WTC11 (cell line): ENCODE data around the gene F10.

Experiments
- AR ChIP-seq: fragments of 250-450 bp; sonication (Bioruptor Pico); IDR thresholded peaks from 2 replicates; pipeline ENCODE4 v1.9.0; 2021; ENCODE audit warnings: mild to moderate bottlenecking
- ATF3 ChIP-seq: sonication (generic); formaldehyde crosslinking; conservative IDR thresholded peaks from 2 replicates; pipeline ENCODE4 v1.8.1; 2022; ENCODE audit warnings: mild to moderate bottlenecking, missing genetic modification reagents
- CREB1 ChIP-seq: sonication (generic); formaldehyde crosslinking; IDR thresholded peaks from 2 replicates; pipeline ENCODE4 v1.8.0; 2023; ENCODE audit warnings: mild to moderate bottlenecking, missing genetic modification reagents
- NFE2L1 ChIP-seq: sonication (generic); formaldehyde crosslinking; IDR thresholded peaks from 2 replicates; pipeline ENCODE4 v1.8.1; 2023; ENCODE audit warnings: missing genetic modification reagents
- TF ChIP-seq, protein P1 (sequence below): fragments of 200-600 bp; IDR thresholded peaks from 2 replicates; pipeline ENCODE4 v1.8.0; 2022; ENCODE audit warnings: antibody characterized with exemption
- TF ChIP-seq, protein P2 (sequence below): sonication (generic); formaldehyde crosslinking; IDR thresholded peaks from 2 replicates; pipeline ENCODE4 v1.8.1; 2023; ENCODE audit warnings: mild to moderate bottlenecking, missing genetic modification reagents
- TF ChIP-seq, protein P3 (sequence below): sonication (generic); formaldehyde crosslinking; IDR thresholded peaks from 2 replicates; pipeline ENCODE4 v1.8.0; 2022; ENCODE audit warnings: mild to moderate bottlenecking, missing genetic modification reagents

DNA sequence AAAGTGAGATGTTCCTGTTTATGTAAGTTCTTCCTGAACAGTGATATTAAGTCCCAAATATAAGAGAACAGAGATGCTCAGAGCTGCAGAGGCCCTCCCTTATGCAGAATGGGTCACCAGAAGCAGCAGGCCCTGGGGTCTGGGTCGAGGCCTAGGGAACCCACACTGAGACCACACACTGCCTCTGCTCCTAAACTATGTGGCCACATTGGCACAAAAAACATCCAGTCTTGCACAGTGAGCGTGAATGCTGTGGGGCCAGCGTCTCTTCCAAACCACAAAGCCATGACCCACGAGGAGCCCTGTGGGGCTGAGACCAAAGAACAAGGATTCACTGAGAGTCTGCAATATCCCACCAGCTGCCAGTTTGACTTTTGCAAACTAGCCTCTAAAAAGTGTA, 59.4 kb downstream of the F10 start:
- TF ChIP-seq ATF3 (CRISPR knock-in tag) (no peak), NFE2L1 (no peak), AR (CRISPR knock-in tag) (no peak), CREB1 (CRISPR knock-in tag) (no peak)
- TF ChIP-seq, protein P1, sequence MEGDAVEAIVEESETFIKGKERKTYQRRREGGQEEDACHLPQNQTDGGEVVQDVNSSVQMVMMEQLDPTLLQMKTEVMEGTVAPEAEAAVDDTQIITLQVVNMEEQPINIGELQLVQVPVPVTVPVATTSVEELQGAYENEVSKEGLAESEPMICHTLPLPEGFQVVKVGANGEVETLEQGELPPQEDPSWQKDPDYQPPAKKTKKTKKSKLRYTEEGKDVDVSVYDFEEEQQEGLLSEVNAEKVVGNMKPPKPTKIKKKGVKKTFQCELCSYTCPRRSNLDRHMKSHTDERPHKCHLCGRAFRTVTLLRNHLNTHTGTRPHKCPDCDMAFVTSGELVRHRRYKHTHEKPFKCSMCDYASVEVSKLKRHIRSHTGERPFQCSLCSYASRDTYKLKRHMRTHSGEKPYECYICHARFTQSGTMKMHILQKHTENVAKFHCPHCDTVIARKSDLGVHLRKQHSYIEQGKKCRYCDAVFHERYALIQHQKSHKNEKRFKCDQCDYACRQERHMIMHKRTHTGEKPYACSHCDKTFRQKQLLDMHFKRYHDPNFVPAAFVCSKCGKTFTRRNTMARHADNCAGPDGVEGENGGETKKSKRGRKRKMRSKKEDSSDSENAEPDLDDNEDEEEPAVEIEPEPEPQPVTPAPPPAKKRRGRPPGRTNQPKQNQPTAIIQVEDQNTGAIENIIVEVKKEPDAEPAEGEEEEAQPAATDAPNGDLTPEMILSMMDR = no peak
- TF ChIP-seq, protein P2, sequence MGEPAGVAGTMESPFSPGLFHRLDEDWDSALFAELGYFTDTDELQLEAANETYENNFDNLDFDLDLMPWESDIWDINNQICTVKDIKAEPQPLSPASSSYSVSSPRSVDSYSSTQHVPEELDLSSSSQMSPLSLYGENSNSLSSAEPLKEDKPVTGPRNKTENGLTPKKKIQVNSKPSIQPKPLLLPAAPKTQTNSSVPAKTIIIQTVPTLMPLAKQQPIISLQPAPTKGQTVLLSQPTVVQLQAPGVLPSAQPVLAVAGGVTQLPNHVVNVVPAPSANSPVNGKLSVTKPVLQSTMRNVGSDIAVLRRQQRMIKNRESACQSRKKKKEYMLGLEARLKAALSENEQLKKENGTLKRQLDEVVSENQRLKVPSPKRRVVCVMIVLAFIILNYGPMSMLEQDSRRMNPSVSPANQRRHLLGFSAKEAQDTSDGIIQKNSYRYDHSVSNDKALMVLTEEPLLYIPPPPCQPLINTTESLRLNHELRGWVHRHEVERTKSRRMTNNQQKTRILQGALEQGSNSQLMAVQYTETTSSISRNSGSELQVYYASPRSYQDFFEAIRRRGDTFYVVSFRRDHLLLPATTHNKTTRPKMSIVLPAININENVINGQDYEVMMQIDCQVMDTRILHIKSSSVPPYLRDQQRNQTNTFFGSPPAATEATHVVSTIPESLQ (CRISPR knock-in tag) = no peak
- TF ChIP-seq, protein P3, sequence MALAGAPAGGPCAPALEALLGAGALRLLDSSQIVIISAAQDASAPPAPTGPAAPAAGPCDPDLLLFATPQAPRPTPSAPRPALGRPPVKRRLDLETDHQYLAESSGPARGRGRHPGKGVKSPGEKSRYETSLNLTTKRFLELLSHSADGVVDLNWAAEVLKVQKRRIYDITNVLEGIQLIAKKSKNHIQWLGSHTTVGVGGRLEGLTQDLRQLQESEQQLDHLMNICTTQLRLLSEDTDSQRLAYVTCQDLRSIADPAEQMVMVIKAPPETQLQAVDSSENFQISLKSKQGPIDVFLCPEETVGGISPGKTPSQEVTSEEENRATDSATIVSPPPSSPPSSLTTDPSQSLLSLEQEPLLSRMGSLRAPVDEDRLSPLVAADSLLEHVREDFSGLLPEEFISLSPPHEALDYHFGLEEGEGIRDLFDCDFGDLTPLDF (CRISPR knock-in tag) = no peak
